GM21825 (cell line): Measurements from ENCODE around the gene DSG4.

ENCODE experiments used
- ATAC-seq: cut with Tn5 transposase; IDR thresholded peaks from one replicate; pipeline ENCODE4 v1.9.1; 2021; ENCODE audit warnings: mild to moderate bottlenecking, moderate library complexity; ENCODE audit not compliant: unreplicated experiment

DSG4 gene

GRCh38 chr18:31444142-31444541 is 67.6 kb downstream of the DSG4 start:
- ATAC-seq, result no peak

GRCh38 chr18:31445908-31446307 is 69.3 kb downstream of the DSG4 start:
- ATAC-seq, result no peak

GRCh38 chr18:31446854-31447253 is 70.3 kb downstream of the DSG4 start:
- ATAC-seq, result no peak

DNA sequence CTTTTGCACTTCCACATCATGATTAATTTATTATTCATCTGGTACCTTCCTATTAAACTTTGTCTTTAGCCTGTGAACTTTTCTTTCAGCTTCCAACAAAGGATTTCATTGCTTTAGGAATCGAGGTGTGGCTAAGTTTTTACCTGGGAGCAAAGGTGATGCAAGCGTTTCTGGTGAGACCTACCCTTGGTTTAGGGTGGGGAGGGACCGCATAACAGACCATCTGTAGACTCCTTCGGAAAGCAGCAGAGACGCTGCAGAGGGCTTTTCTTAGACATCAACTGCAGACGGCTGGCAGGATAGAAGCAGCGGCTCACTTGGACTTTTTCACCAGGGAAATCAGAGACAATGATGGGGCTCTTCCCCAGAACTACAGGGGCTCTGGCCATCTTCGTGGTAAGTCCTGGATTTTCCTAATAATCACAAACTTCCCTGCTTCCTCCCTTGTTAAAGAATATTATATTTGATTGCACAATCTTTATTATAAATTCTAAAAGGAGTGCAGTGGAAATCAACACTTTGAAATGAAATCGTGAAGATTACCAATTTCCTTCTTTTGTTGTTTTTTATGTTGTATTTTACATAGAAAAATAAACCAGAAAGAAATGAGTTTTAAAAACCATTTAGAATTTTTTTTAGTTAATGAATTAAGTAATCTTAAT is 71.1 kb downstream of the DSG4 start, which contains the start of gene DSG3:
DSG3 (plus strand) TSS at position 212 of the 662 bp plus-strand sequence; CDS start at position 349, 137 bp downstream.
- ATAC-seq, result no peak

GRCh38 chr18:31450409-31450808 is 73.8 kb downstream of the DSG4 start:
- ATAC-seq, result no peak

DNA sequence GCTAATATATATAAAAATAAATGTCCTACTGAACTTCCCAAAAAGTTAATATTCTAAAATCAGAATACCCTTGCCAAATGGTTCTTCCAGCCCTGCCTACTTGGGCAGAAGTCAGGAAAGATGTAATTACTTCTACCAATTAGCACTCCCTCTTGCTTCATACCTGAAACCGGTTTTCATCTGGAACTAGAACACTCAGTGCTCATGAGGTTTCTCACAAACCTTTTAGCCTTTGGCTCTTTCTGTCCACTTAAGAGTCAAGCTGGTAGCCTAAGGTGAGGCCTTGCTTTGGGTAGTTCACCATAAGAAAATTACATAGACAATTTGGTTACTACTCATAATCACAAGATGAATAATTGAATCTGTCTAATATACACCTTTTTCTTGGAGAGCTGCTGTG is 75.0 kb downstream of the DSG4 start:
- no peak for ATAC-seq

DNA sequence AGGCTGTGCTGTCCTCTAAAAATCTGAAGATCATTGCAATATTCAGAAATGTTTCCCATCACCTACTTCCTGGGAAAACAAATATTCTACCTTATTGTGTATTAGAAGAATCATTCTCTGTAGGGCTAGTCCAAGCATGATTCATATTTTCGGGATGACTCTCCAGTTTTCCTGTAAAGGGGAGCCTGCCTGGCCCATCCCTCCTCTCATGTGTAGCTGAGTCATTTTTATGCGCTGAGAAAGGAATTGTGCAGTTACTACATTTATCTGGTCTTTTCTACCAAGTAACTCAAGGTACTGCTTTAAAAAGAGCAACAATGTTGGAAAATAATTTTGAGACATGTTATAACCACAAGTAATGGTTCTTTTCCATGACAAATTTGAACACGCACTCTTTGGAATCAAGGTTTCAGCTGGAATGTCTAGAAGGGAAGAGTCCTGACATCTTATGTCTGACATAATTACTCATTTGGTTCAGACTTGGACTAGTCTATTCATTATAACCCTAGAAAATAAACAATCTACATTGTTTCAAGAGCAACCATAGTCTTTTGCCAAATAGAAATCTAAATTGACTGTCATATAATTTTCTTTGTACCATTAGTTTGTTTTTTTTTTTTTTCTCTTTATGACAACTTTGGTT is 77.6 kb downstream of the DSG4 start:
- no peak for ATAC-seq
